Muscle layer of colon (tissue), 2 donors: ENCODE results near the gene ZDHHC8.

Experiments used
- H3K27ac ChIP-seq: one replicate; pipeline ENCODE4 v1.7.0; 2013; ENCODE audit warnings: low read depth, mild to moderate bottlenecking, low read length, moderate library complexity
- H3K27me3 ChIP-seq, 2 donors: one replicate each; pipeline ENCODE4 v1.7.0; 2013; ENCODE audit warnings: low read length in 2 of 2, mild to moderate bottlenecking in 2 of 2; ENCODE audit not compliant: insufficient read depth in 2 of 2, control insufficient read depth in 1 of 2
- H3K36me3 ChIP-seq: one replicate; pipeline ENCODE4 v1.7.0; 2013; ENCODE audit warnings: mild to moderate bottlenecking, low read length; ENCODE audit not compliant: insufficient read depth
- H3K4me1 ChIP-seq: one replicate; pipeline ENCODE4 v1.7.0; 2013; ENCODE audit warnings: mild to moderate bottlenecking, low read length; ENCODE audit not compliant: insufficient read depth
- H3K4me3 ChIP-seq, 2 donors: one replicate each; pipeline ENCODE4 v1.7.0; 2013; ENCODE audit warnings: low read length in 2 of 2, low read depth in 1 of 2, mild to moderate bottlenecking in 1 of 2, moderate library complexity in 1 of 2
- H3K9ac ChIP-seq: one replicate; pipeline ENCODE4 v1.7.0; 2013; ENCODE audit warnings: low read length
- H3K9me3 ChIP-seq: one replicate; pipeline ENCODE4 v1.7.0; 2013; ENCODE audit warnings: mild to moderate bottlenecking, low read length
- donor health status: abdominal sarcoma.
- donor health status: Adenocarcinoma of cecum.

Gene ZDHHC8

GRCh38 chr22:20128619-20128901 is 3.0 kb upstream of the ZDHHC8 start:
- H3K36me3 ChIP-seq = peaks cover 34% of the 10 kb centered on the region
- H3K4me1 ChIP-seq = peaks cover 12% of the 10 kb centered on the region
- H3K4me3 ChIP-seq = no peak overlapping the region
- no peak overlapping the region for H3K27ac ChIP-seq
- no peaks in the 10 kb centered on the region for H3K9me3 ChIP-seq
- H3K27me3 ChIP-seq = no peaks in the 10 kb centered on the region
- no peak overlapping the region for H3K9ac ChIP-seq

GRCh38 chr22:20128902-20129746 is 2.5 kb upstream of the ZDHHC8 start:
- peaks cover 17% of the 10 kb centered on the region for H3K4me1 ChIP-seq
- peaks cover 28% of the 10 kb centered on the region for H3K36me3 ChIP-seq
- no peak overlapping the region for H3K9ac ChIP-seq
- no peaks in the 10 kb centered on the region for H3K27me3 ChIP-seq
- no peaks in the 10 kb centered on the region for H3K9me3 ChIP-seq
- H3K27ac ChIP-seq = no peak overlapping the region
- no peak overlapping the region for H3K4me3 ChIP-seq

- Histone ChIP-seq H3K36me3 (peaks cover 23% of the 10 kb centered on the region), H3K9me3 (no peaks in the 10 kb centered on the region), H3K4me1 (peaks cover 23% of the 10 kb centered on the region), H3K27ac (no peak overlapping the region), H3K4me3 (no peak overlapping the region), H3K27me3 (no peaks in the 10 kb centered on the region), H3K9ac (no peak overlapping the region)
These were observed 1.9 kb upstream of the ZDHHC8 start for GRCh38 chr22:20129747-20130014.

- Histone ChIP-seq H3K9ac (no peak overlapping the region), H3K4me1 (peaks cover 28% of the 10 kb centered on the region), H3K36me3 (peaks cover 19% of the 10 kb centered on the region), H3K9me3 (no peaks in the 10 kb centered on the region), H3K27me3 (no peaks in the 10 kb centered on the region), H3K27ac (peak overlapping the region; percentile 24), H3K4me3 (peak overlapping the region in 1 of 2 donors; percentile 18)
These were observed 1.3 kb upstream of the ZDHHC8 start for GRCh38 chr22:20130319-20130718.

GRCh38 chr22:20130731-20131596 is 640 bp upstream of the ZDHHC8 start:
- Histone ChIP-seq H3K27me3 (no peaks in the 10 kb centered on the region), H3K4me1 (peaks cover 33% of the 10 kb centered on the region), H3K9ac (no peak overlapping the region), H3K36me3 (peaks cover 13% of the 10 kb centered on the region), H3K27ac (peak overlapping the region; percentile 94), H3K4me3 (peak overlapping the region; percentile 52 to 77), H3K9me3 (no peaks in the 10 kb centered on the region)

GRCh38 chr22:20131859-20132685 is 468 bp downstream of the ZDHHC8 start:
- H3K4me3 ChIP-seq = peak overlapping the region; percentile 45 to 61
- H3K36me3 ChIP-seq = peaks cover 7% of the 10 kb centered on the region
- no peaks in the 10 kb centered on the region for H3K27me3 ChIP-seq
- peaks cover 44% of the 10 kb centered on the region for H3K4me1 ChIP-seq
- H3K27ac ChIP-seq = peak overlapping the region; percentile 58
- no peaks in the 10 kb centered on the region for H3K9me3 ChIP-seq
- peak overlapping the region; percentile 58 for H3K9ac ChIP-seq

GRCh38 chr22:20132686-20133246 is 1.2 kb downstream of the ZDHHC8 start:
- Histone ChIP-seq H3K4me1 (peaks cover 51% of the 10 kb centered on the region), H3K27ac (peak overlapping the region; percentile 58), H3K9me3 (no peaks in the 10 kb centered on the region), H3K27me3 (no peaks in the 10 kb centered on the region), H3K4me3 (peak overlapping the region; percentile 45 to 61), H3K9ac (peak overlapping the region; percentile 58), H3K36me3 (peaks cover 1% of the 10 kb centered on the region)

- peaks cover 60% of the 10 kb centered on the region for H3K4me1 ChIP-seq
- H3K27me3 ChIP-seq = no peaks in the 10 kb centered on the region
- no peak overlapping the region for H3K4me3 ChIP-seq
- no peaks in the 10 kb centered on the region for H3K36me3 ChIP-seq
- no peaks in the 10 kb centered on the region for H3K9me3 ChIP-seq
- H3K27ac ChIP-seq = no peak overlapping the region
- H3K9ac ChIP-seq = no peak overlapping the region
These were observed 2.4 kb downstream of the ZDHHC8 start for GRCh38 chr22:20133930-20134549.

- no peaks in the 10 kb centered on the region for H3K9me3 ChIP-seq
- H3K27ac ChIP-seq = no peak overlapping the region
- no peak overlapping the region for H3K9ac ChIP-seq
- no peak overlapping the region for H3K4me3 ChIP-seq
- peaks cover 60% of the 10 kb centered on the region for H3K4me1 ChIP-seq
- no peaks in the 10 kb centered on the region for H3K36me3 ChIP-seq
- H3K27me3 ChIP-seq = no peaks in the 10 kb centered on the region
These were observed 3.7 kb downstream of the ZDHHC8 start for GRCh38 chr22:20135265-20135664.

GRCh38 chr22:20135806-20136602 is 4.4 kb downstream of the ZDHHC8 start:
- Histone ChIP-seq H3K36me3 (no peaks in the 10 kb centered on the region), H3K9ac (no peak overlapping the region), H3K4me3 (no peak overlapping the region), H3K27me3 (no peaks in the 10 kb centered on the region), H3K9me3 (no peaks in the 10 kb centered on the region), H3K27ac (no peak overlapping the region), H3K4me1 (peaks cover 60% of the 10 kb centered on the region)
